ENCODE data around the gene FOXN3.

The FOXN3 gene

DNA sequence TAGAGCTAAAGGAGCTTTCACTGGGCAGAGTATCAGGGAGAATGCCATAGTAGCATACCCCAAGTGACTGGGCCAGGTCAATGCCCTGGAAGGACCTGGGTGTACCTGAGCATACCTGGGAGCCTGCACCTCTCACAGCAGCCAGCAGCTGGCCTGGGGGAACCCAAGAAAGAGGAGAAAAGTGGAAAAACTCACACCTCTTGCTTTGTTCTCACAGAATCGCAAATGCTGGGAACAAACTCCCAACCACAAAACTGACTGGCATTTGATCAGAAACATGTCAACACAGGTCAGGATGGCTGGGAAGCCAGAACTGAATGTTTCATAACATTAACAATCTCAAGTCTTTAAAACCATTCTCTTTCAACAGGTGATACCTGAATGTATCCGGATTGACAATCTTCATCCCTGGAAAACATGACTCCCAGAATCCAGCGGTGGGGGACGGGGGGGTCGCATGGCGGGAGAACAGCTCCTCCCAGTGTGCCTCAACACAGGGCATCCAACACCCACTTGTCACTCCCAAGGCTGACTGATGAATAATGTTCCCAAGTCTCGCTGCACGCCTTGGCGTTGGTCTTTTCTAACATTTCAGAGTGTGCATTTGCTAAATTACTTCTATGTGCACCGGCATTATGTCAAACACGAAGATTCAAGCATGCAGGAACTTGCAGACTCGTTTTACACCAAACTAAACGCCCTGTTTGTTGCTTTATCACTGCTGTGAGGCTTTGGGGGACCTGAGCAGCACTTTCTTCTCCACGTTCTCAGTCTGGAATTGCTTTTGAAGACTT lies 7.9 kb downstream of the FOXN3 start:
- no peak for DNase-seq (ENCODE audit: low read depth, low spot score)

DNA sequence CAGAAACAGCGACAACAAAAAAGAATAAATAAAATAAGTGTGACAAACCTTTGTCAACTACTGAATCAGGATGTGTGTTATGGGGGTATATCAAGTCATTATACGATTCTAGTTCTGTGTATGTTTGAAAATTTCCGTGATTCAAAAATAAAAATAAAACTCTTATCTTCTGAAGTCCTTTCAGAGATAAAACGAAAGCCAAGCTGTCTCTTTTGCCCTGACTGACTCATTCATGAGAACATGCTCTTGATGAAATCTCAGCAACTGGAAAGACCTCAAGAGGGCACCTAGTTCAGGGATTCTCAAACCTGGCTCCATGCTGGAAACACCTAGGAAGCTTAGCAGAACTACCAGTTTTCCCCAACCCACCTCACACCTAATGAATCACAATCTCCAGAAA lies 9.2 kb downstream of the FOXN3 start:
- DNase-seq (ENCODE audit: low read depth, low spot score) = no peak

DNA sequence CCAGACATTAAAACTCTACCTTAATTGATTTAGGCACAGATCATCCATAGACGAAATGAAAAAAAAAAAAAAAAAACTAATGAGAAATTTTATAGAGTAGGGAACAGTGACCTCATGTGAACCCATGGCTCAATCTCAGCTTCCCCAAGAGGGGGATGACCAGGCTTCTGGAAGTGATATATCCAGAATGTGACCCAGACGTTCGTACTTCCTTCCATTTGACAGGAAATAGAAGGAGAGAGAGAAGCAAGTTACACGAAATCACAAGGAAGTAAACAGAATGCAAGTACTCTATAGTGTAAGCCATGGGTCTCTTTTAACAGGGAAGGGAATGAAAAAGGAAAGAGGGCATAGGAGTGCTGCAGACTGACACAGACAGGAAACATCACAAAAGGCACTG lies 10.1 kb downstream of the FOXN3 start:
- no peak for DNase-seq (ENCODE audit: low read depth, low spot score)

DNA sequence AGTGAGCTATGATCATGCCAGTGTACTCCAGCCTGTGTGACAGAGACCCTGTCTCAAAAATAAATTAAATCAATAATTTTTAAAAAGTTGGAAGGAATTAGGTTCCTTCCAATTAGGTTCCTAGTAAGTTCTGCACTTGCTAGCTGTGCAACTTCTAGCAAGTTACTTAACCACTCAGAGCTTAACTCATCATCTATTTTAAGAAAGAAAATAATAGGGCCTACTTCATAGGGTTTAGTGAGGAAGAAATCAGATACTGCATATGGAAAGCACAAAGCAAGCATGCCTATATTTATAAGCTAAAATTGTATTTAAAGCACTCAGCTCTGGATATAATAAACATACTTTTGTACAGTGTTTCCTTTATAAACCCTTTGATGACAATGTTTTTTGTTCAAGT lies 10.7 kb downstream of the FOXN3 start:
- DNase-seq (ENCODE audit: low read depth, low spot score) = no peak

DNA sequence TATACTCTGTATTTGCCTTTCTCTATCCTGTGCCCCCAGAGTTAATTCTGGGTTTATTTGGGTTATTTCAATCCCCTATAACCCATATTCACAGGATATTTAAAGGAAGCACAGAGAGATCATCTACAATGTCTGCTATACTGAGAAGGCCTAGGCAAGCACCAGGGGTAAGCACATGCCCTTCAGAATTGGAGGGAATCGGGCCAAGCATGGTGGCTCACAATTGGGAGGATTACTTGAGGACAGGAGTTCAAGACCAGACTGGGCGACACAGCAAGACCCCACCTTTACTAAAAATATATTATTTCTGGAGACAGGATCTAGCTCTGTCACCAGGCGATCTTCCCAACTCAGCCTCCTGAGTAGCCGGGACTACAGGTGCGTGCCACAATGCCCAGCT lies 11.3 kb downstream of the FOXN3 start:
- no peak for DNase-seq (ENCODE audit: low read depth, low spot score)

DNA sequence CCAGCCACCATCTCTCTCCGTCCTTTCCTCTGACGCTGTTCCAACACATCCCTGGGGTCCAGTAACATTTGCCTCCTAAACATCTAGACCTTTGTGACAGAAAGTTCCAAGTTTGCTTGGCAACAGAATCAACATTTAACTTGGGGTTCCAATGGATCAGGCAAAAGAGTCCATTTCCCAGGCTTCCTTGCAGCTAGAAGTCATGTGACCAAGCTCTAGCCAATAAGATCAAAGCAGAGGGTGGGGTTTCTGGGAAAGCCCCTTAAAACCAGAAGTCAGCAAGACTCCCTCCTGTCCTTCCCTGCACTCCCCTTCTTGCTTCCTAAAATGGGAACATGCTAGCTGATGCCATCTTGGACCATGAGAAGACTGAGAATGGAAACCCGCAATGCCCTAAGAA lies 14.7 kb downstream of the FOXN3 start:
- DNase-seq (ENCODE audit: low read depth, low spot score) = no peak

DNA sequence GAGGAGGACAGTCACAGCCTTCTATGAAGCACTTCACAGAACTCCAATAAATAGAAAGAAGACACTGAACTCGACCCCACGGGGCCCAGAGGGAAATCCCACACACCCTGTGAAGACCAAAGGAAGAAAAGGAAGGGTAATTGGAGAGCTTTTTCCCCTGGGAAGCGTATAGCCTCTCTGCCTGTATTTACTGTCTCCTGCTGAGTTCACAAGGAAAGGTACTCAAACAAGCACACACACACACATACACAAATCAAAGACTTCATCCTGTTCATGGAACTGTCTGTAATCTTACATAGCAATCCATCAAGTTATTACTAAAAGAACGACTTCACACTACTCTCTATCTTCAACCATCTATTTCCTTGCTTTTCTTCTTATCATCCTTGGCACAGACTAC lies 15.3 kb downstream of the FOXN3 start:
- no peak for DNase-seq (ENCODE audit: low read depth, low spot score)

DNA sequence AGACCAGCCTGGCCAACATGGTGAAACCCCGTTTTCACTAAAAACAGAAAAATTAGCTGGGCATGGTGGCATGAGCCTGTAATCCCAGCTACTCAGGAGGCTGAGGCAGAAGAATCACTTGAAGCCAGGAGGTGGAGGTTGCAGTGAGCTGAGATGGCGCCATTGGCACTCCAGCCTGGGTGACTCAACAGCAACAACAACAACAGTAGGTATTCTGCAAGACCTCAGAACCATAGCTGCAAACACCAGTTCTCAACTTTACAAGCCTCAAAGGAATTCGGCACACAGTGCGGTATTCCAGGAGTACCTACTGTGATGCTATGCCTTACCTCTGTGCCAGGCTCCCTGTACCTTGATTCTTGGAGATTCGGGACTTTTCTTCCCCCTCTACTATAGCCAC lies 15.8 kb downstream of the FOXN3 start:
- no peak for DNase-seq (ENCODE audit: low read depth, low spot score)

DNA sequence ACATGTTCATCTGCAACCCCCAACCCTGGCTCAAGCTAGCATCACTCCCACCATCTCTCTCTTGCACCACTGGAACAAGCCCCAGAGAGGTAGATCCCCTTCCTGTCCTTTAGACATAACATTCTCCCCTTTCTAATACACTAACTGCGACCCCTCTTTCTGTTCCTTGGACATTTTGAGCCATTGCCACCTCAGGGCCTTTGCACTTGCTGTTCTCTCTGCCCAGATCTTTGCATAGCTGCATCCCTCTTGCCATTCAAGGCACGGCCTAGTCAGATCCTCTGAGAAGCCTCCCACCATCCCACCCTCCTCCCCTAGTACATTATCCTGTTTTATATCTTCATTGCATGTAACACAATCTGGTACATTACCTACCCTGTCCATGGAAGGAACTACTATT lies 16.5 kb downstream of the FOXN3 start:
- DNase-seq (ENCODE audit: low read depth, low spot score) = no peak

DNA sequence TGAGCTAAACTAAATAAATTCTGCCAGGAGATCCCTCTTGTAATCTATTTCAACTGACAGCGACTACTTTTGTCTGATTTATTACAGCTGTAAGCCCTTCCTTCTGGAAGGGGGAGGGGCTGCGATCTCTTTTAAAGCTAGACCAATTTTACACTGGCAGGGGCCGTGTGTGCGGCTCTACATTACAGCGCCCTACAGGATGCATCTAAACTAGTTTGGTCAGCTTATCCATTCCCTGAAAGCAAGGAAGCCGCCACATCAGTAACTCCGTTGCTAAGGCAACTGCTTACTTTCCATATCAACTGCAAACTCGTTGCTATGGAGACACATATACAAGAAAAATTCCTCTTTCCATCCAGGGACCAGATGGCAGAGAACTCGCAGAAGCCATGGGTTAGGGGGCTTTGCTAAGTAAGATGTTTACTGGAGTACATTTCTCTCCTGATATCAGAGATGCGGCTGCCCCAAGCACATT lies 17.4 kb downstream of the FOXN3 start:
- peak; percentile 58 for DNase-seq (ENCODE audit: low read depth, low spot score)

DNA sequence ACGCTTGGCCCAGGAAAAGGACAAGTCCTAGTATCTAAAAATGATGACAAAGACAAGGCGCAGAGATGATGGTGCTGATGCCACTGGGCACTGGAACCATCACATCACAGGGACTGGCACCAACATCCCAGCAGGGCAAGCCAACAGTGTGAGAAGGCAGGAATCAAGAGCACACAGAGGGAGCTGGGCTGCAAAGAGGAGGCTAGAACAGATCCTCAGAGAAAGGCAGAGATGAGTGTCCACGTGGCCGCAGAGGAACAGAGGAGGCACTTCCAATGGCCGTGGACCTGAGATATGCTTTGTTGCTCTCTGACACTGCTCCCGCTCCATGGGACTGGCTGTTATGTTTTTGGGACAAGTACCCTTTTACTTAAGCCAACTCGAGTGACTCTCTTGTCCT lies 17.9 kb downstream of the FOXN3 start:
- DNase-seq (ENCODE audit: low read depth, low spot score) = no peak

DNA sequence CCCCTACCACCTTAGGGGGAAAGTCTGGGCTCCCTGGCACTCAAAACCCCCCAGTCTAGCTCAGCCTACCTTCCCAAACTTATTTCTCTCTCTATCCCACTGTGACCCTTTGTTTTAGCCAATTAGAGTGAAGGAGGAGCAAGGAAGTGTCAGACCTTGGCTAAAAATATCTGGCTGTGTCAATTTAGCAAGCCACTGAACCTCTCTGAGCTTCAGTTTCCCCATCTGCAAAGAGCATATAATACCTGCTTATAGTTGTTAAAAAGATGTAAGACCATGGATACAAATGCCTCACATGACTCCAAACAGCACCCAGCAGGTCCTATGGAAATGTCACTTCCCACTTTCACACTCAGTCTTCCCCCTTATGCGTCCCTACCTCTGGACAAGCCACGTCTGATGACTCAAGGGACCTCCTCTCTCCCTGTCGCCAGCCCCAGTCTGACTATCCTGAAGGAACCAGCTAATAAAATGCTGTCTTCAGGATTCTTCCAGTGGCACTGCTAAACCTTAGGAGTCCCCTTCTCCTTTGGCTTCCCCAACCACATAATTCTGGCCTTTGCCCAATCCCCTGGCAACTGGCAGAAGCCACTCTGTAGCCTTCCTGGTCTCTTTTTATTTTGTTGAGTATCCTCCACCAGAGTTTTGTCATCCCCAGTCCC lies 19.3 kb downstream of the FOXN3 start:
- no peak for DNase-seq (ENCODE audit: low read depth, low spot score)

DNA sequence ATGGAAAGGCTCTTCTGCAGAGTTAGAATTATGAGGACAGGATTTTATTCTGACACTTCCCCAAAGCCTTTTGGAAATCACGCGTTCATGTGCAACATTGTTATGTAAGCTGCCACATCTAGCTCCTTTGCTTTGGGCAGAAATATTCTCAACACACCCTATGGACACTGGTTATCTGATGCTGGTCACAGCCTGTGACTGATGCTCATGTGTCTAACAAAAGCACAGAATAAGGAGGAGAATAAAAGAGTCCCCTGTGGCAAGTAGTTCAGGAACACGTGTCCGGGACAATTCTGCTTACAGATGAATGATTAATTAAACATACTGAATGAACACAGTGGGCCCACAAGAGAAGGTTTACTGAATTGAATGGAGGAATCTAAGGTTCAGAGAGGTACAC lies 22.1 kb downstream of the FOXN3 start:
- no peak for DNase-seq (ENCODE audit: low read depth, low spot score)

DNA sequence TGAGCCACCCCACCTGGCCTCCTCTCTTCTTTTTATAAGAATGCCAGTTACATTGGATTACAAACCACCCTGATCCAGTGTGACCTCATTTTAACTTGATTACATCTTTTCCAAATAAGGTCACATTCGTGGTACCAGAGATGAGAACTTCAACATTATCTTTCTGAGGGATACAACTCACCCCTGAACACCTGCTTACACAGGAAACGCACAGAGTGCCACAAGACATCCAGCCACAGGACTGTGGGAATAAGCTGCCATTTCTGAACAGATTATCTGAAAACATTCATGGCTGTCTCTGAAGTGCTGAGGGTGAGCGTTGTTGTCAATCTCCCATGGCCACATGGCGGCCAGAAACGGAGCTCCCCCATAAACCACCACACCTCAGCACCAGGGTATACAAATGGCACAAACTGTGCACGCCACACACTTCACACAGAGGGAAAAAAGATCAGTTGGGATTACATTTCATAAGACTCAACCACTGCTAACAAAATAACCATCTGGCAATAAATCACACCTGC lies 23.7 kb downstream of the FOXN3 start:
- no peak for DNase-seq (ENCODE audit: low read depth, low spot score)

DNA sequence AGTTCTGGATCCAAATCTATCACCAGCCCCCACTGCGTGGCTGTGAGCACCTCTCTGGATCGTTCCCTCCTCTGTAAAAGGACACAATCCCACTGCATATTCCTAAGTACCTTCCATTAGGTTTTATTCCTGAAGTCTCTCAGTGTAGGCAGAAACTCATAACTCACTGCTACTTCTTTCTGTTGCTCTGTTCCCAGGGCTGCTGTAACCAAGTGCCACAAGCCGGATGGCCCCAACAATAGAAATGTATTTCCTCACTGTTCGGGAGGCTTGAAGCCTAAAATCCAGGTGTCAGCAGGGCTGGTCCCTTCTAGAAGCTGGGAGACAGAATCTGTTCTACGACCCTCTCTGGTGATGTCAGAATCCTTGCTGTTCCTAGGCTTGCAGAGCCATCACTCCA lies 24.9 kb downstream of the FOXN3 start:
- DNase-seq (ENCODE audit: low read depth, low spot score) = no peak

DNA sequence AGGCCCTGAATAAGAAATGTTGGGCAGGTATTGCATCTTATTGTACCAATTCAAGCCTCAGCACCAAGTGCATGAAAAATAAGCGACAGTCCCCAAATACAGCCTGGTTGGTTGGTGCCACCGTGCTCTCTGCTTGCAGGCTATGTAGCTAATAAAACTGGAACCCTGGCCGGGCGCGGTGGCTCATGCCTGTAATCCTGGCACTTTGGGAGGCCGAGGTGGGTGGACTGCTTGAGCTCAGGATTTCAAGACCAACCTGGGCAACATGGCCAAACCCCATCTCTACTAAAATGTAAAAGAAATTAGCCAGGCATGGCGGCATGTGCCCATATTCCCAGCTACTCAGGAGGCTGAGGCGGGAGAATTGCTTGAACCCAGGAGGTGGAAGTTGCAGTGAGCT lies 25.5 kb downstream of the FOXN3 start:
- no peak for DNase-seq (ENCODE audit: low read depth, low spot score)

DNA sequence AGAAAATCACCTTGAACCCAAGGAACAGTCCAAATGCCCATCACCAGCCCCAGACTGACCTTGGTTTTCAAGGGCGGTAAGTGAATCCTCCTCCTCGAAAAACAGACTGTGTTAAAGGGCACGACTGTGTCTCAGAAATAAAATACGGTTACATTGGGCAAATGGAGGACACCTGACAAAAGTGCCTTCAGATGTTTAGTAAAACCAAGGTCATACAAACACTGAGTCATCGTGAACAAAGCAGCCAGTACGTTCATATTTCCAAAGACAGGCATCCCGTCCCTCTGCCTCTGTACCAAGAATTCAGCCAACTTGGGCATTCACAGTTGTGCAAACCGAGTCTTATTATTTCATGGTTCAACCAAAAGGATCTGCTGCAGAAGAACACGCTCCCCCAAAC lies 25.9 kb downstream of the FOXN3 start:
- DNase-seq (ENCODE audit: low read depth, low spot score) = no peak

DNA sequence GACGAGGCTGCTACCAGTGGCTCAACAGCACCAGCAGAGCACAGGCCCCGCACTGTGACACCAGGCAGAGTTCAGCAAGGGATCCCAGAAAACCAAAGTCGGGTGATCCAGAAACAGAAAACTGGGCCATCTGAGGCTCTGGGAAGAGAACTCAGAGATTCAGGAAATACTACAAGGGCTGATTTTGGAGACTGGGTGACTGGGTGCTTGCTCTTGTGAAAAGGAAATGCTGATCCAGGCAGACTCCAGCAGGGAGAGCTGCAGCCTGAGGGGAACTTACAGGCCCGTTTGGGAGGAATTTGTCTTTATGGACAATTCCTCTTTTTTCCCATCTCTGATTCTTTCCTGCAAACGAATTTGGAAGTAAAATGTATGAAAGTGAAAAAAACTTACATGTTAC lies 28.2 kb downstream of the FOXN3 start:
- DNase-seq (ENCODE audit: low read depth, low spot score) = peak; percentile 48

DNA sequence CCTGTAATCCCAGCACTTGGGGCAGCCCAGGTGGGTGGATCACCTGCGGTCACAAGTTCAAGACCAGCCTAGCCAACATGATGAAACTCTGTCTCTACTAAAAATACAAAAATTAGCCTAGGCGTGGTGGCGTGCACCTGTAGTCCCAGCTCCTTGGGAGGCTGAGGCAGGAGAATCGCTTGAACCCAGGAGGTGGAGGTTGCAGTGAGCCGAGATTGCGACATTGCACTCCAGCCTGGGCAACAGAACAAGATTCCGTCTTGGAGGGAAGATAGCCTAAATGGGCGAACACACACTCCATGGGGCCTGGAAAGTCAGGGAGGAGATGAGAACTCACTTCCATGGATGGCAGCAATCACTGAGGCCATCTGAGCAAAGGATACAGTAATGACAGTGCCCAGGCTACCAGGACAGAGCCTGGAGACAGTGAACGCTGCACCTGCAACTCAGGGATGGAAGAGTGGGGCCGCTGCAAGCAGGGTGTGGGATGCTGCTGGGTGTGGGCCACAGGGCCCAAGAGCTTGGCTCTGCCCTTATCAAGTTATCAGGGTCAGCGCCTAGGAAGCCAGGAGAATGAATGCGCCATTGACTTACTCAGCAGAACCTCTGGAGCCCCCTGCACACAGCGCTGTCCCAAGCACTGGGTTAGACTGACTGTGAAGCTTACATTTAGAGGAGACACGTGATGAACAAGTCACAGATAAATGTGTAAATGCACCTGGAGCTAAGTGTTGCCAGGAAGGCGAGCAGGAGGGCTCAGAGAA lies 28.9 kb downstream of the FOXN3 start:
- no peak for DNase-seq (ENCODE audit: low read depth, low spot score)

DNA sequence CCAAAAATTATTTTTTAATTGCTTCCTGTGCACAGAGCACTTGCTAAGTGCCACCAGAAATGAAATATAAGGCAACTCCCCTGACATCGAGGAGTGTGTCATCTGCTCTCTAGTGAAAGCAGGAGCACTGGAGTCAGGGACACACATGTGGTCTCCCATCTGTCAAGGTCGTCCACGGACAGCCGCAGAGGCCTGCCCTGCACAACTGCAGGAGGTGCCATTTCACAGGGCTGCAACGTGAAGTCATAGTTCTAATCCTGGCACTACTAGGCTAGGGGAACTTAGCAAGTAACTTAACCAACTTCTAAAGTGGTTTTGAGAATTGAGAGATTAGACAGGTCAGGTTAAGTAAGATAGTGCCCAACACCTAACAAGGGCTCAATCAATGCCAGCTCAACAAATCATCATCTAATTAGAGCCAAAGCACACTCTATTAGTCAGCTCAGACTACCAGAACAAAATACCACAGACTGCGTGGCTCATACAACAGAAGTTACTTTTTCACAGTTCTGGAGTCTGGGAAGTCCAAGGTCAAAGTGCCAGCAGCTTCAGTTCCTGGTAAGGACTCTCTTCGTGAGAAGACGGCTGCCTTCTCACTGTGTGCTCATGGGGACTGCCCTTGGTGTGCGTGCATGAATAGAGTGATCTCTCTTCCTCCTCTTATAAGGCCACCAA lies 30.7 kb downstream of the FOXN3 start:
- no peak for DNase-seq (ENCODE audit: low read depth, low spot score)

DNA sequence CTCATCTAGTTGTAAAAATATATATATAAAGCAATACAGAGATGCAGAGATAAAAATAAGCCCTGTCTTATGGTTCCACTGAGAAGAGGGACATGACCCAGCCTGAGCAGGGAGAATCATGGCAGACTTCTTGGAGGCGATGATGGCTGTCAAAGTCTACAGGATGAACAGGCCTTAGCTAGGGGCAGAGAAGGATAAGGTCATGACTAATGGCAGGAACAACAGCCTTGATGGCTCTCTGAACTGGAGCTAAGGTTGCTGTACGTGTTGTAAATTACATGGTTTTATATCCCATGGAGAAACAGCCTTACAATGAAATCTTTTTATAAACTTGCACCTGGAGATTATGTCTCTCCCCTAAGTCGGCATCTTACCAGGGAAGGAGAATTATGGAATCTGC lies 32.4 kb downstream of the FOXN3 start:
- DNase-seq (ENCODE audit: low read depth, low spot score) = no peak

DNA sequence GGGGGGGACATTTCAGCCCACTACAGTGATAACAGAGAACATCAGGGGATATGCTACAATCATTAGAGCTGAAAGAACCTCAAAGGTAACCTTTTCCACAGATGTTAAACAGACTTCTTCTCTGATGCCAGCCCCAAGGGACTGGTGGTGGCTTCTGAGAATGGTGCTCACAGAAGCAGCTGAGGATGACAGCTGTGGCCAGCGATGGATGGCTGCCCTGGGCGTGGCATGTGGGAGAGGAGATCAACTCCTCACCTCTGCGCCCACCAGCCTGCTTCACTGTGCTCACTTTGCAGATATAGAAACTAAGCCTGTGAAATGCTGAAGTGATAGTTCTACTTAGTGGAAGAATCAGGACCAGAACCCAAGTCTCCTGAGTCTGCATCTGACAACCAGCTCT lies 33.0 kb downstream of the FOXN3 start:
- no peak for DNase-seq (ENCODE audit: low read depth, low spot score)

Measured in ELF-1 (cell line).